Esophagus squamous epithelium (tissue), 5 donors: Measurements from ENCODE around the gene TLE5. TPM values are rescaled to one million over a fixed set of nuclear protein-coding genes. Genes with fewer than 3 reads are reported as not detected.

Experiments used
- DNase-seq: peaks from one replicate; lab custom pipeline; 2025; lab: John Stamatoyannopoulos, UW
- H3K27ac ChIP-seq, 4 donors: fragments of 200-600 bp; sonication (generic); one replicate each; pipeline ENCODE4 v1.5.1; 2016 to 2019; ENCODE audit warnings: mild to moderate bottlenecking in 1 of 4
- H3K27me3 ChIP-seq, 4 donors: fragments of 200-600 bp; sonication (generic); 1 replicate in 3 of 4; 2 replicates in 1 of 4; pipeline versions ENCODE4 v1.5.1 to v1.6.0; 2017 to 2021; ENCODE audit warnings: antibody characterized with exemption in 1 of 4
- H3K36me3 ChIP-seq, 3 donors: fragments of 200-600 bp; sonication (generic); one replicate each; pipeline ENCODE4 v1.5.1; 2016 to 2019
- H3K4me1 ChIP-seq, 3 donors: fragments of 200-600 bp; sonication (generic); one replicate each; pipeline ENCODE4 v1.5.1; 2017 to 2019
- H3K4me3 ChIP-seq, 4 donors: fragments of 200-600 bp; sonication (generic); 1 replicate in 3 of 4; 2 replicates in 1 of 4; pipeline ENCODE4 v1.5.1; 2016 to 2019; ENCODE audit warnings: mild to moderate bottlenecking in 2 of 4, moderate library complexity in 1 of 4
- H3K9me3 ChIP-seq, 3 donors: fragments of 200-600 bp; sonication (generic); one replicate each; pipeline ENCODE4 v1.5.1; 2016 to 2019
- POLR2A ChIP-seq, 4 donors: fragments of 450-650 bp; IDR thresholded peaks; one replicate each; pipeline ENCODE4 v1.6.1; 2017; ENCODE audit warnings: antibody characterized with exemption in 4 of 4, mild to moderate bottlenecking in 4 of 4, moderate library complexity in 3 of 4
- WGBS, 2 donors: methylation state at CpG; one replicate each; pipeline ENCODE4 v1.1.5; 2018; 5-methylcytosine and 5-hydroxymethylcytosine counted together
- intact Hi-C: fragments of 100-400 bp; cut with DNase I; formaldehyde crosslinking; loops from one replicate; pipeline ENCODE4 v1.15.0; 2022
- total RNA-seq, 4 donors: library from RNA; depleted of rRNA; stranded (reverse); fragments of >200 nt; gene quantifications; one replicate each; pipeline ENCODE4 v1.1.0, GENCODE V29; 2016
- TF ChIP-seq, protein P1 (sequence below), 6 experiments: fragments of 450-650 bp in 4 of 6; fragments of 200-600 bp in 2 of 6; sonication (generic) in 2 of 6; IDR thresholded peaks; one replicate each; pipeline ENCODE4 v1.5.1; 2016 to 2019; ENCODE audit warnings: antibody characterized with exemption in 6 of 6, mild to moderate bottlenecking in 4 of 6, moderate library complexity in 4 of 6
- donor health status: DM: yes; HTN: yes; CAD: no.

Gene TLE5
- total RNA-seq, 4 donors from 2014 or later: 141 to 433 (median 298) TPM

DNA sequence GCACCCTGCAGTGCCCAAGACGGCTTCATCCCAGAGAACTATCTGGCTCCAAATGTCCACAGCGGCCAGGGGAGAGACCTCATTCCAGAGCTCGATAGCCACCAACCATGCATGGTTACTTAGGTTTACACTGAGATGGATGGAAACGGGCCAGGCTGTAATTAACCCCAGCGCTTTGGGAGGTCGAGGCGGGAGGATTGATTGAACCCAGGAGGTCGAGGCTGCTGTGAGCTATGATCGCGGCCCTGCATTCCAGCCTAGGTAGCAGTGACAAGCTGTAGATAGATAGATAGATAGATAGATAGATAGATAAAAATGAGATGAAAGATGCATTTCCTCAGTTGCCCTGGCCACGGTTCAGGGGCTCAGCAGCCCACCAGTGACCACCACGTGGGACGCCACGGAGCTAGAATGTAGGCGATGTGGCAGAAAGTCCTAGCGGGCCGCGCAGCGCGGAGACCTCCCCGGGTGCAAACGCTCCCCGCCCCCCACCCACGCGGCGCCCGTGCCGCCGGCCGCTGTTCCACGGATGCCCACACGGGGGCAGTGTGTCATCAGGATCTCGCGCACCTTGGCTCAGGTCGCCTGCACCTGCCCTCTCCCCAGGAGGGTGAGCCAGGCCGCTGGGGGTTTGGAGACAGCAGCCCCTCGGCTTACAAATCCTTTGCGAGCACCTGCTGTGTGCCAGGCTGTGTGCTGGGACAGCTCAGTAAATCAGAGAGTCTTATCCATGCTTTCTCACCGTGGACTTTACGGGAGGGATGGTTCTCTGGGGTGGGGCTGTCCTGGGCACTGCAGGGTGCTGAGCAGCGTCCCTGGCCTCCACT, 13.5 kb upstream of the TLE5 start:
- intact Hi-C loops: loop anchor here (5.0 to 10.0 kb wide), 3 partner anchors 36 to 111 kb away; no protein-coding TSS in a partner anchor
- 22 to 24% methylated on average over 18 to 20 of the region's 41 CpGs for WGBS, 2 donors
- Histone ChIP-seq H3K27me3 (no peaks in the 10 kb centered on the region), H3K27ac (peak overlapping the region in 1 of 4 donors; percentile 6), H3K4me1 (peaks cover 0 to 23% (median 16%) of the 10 kb centered on the region in 3 donors), H3K9me3 (no peaks in the 10 kb centered on the region), H3K4me3 (peak overlapping the region in 1 of 4 donors; percentile 47), H3K36me3 (no peaks in the 10 kb centered on the region)
- no peak for DNase-seq
- TF ChIP-seq POLR2A (IDR thresholded peaks at IDR 0.05): no peak
- TF ChIP-seq, protein P1, sequence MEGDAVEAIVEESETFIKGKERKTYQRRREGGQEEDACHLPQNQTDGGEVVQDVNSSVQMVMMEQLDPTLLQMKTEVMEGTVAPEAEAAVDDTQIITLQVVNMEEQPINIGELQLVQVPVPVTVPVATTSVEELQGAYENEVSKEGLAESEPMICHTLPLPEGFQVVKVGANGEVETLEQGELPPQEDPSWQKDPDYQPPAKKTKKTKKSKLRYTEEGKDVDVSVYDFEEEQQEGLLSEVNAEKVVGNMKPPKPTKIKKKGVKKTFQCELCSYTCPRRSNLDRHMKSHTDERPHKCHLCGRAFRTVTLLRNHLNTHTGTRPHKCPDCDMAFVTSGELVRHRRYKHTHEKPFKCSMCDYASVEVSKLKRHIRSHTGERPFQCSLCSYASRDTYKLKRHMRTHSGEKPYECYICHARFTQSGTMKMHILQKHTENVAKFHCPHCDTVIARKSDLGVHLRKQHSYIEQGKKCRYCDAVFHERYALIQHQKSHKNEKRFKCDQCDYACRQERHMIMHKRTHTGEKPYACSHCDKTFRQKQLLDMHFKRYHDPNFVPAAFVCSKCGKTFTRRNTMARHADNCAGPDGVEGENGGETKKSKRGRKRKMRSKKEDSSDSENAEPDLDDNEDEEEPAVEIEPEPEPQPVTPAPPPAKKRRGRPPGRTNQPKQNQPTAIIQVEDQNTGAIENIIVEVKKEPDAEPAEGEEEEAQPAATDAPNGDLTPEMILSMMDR (IDR thresholded peaks at IDR 0.05): peak; percentile 91 to 98 (median 96)

DNA sequence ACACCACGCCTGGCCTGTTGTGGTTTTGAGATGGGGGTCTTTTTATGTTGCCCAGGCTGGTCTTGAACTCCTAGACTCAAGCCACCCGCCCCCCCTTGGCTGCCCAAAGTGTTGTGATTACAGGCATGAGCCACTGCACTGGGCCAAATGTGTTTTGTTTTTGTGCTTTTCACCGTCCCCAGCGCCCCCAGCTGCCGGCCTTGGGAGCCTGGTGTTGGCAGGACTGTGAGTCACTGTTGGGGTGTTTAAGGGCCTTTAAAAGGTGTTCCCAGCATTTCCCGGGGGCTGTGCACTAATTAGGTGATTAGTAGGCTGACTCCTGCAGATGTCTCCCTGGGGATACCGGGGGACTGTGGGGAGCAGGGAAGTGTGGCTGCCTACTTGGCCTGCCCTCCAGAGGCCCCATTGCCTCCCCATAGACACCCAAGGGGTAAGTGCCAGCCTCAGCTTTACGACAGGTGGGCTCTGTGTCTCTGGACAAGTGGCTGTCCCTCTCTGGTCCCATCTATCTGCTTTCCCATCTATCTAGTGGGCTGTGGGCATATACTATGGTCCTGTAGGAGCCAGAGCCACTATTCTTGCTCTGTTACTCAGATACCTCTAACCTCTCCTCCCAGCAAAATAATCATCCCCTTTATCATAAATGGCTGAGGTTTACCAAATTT, 11.8 kb upstream of the TLE5 start:
- intact Hi-C loops: loop anchor here (10.0 kb wide), 1 partner anchor 109 kb away; no protein-coding TSS in a partner anchor
- Histone ChIP-seq H3K4me1 (peaks cover 0 to 11% (median 7%) of the 10 kb centered on the region in 3 donors), H3K4me3 (no peak overlapping the region), H3K36me3 (no peaks in the 10 kb centered on the region), H3K9me3 (no peaks in the 10 kb centered on the region), H3K27me3 (no peaks in the 10 kb centered on the region), H3K27ac (peak overlapping the region in 3 of 4 donors; percentile 14 to 55 (median 44))
- DNase-seq: no peak
- WGBS, 2 donors: 39 to 100% methylated on average over 1 to 2 of the region's 8 CpGs
- TF ChIP-seq POLR2A (IDR thresholded peaks at IDR 0.05): no peak
- TF ChIP-seq, protein P1 (IDR thresholded peaks at IDR 0.05): peak in 2 of 6 experiments; percentile 7 to 12

DNA sequence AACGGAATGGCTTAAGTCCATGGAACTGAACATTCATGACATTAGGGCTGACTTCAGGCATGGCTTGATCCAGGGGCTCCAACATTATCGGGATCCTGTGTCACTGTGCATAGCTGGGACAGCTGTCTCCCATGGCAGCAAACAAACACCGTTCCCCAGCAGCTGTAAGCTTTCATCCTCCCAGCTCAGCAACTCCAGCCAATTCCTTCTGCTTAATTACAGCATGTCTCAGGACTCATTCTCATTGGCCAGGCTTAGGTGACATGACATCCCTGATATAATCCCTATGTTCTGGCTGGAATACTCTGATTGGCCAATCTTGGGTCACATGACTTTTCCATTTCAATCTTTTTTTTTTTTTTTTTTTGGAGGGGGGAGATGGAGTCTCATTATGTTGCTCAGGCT, 10.9 kb upstream of the TLE5 start:
- Histone ChIP-seq H3K36me3 (no peaks in the 10 kb centered on the region), H3K27me3 (no peaks in the 10 kb centered on the region), H3K4me1 (peaks cover 0 to 11% (median 7%) of the 10 kb centered on the region in 3 donors), H3K4me3 (no peak overlapping the region), H3K27ac (peak overlapping the region in 1 of 4 donors; percentile 21), H3K9me3 (no peaks in the 10 kb centered on the region)
- WGBS, 2 donors: 16 to 29% methylated on average over 3 of the region's 3 CpGs
- TF ChIP-seq, protein P1 (IDR thresholded peaks at IDR 0.05): no peak
- no peak for TF ChIP-seq POLR2A (IDR thresholded peaks at IDR 0.05)
- no peak for DNase-seq
- intact Hi-C loops: loop anchor here (10.0 kb wide), 1 partner anchor 108 kb away; no protein-coding TSS in a partner anchor

DNA sequence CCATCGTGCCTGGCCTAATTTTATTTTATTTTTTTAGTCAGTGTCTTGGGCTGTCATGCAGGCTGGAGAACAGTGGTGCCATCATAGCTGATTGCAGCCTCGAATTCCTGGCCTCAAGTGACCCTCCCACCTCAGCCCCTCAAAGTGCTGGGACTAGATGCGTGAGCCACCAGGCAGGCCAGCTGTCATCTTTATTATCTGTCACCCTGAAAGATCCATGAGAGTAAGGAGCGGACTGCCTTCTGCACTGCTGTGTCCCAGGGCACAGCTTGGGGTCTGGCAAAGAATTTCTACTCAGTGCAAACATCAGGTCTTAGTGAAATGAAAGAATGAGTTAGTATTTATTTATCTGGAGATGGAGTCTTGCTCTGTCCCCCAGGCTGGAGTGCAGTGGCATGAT, 9.5 kb upstream of the TLE5 start:
- TF ChIP-seq, protein P1 (IDR thresholded peaks at IDR 0.05): no peak
- TF ChIP-seq POLR2A (IDR thresholded peaks at IDR 0.05): no peak
- Histone ChIP-seq H3K9me3 (no peaks in the 10 kb centered on the region), H3K36me3 (no peaks in the 10 kb centered on the region), H3K27ac (no peak overlapping the region), H3K4me1 (peaks cover 0 to 11% (median 7%) of the 10 kb centered on the region in 3 donors), H3K4me3 (no peak overlapping the region), H3K27me3 (no peaks in the 10 kb centered on the region)
- intact Hi-C loops: loop anchor here (10.0 kb wide), 1 partner anchor 107 kb away; no protein-coding TSS in a partner anchor
- WGBS, 2 donors: 79% methylated on average over 3 to 4 of the region's 4 CpGs
- DNase-seq: no peak
